ENCODE measurements around the gene DIAPH2.

Gene DIAPH2

DNA sequence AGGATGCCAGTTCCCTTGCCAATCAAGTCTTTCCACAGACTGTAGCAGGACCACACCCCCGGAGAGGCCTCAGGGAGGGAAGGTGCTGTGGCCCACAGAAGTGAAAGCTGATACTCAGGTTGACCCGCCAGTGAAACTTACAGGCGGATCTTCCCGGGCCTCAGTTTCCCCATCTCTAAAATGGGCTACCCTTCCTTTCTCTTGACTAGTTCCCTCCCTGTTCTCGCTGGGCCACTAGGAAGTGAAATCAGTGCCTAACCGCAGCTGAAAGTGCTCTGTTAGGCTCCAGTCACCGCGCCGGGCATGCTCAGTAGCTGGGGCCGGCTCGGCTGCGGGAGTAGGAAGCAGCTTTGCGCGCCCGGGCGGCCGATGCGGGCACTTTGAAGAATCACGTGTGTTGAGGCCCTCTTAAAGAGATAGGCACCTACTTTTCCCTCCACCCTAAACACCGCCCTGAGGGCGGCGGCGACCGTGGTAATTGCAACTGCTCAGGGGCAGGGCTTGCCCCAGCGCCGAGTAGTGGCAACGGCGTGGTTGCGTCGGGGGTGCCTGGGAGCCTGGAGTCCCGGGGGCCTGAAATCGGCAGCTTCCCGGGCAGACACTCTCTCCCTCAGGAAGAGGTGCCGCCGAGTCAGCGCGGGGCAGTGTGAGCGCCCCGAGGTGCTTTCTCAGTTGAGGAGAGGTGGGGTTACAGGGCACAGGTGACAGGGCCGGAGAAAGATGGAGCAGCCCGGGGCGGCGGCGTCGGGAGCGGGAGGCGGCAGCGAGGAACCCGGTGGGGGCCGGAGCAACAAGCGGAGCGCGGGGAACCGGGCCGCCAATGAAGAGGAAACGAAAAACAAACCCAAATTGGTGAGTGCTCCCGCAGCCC, at the start of gene DIAPH2:
TSS of gene DIAPH2 (plus strand) at position 504 of the 871 bp plus-strand sequence.
- TF ChIP-seq, protein P1, sequence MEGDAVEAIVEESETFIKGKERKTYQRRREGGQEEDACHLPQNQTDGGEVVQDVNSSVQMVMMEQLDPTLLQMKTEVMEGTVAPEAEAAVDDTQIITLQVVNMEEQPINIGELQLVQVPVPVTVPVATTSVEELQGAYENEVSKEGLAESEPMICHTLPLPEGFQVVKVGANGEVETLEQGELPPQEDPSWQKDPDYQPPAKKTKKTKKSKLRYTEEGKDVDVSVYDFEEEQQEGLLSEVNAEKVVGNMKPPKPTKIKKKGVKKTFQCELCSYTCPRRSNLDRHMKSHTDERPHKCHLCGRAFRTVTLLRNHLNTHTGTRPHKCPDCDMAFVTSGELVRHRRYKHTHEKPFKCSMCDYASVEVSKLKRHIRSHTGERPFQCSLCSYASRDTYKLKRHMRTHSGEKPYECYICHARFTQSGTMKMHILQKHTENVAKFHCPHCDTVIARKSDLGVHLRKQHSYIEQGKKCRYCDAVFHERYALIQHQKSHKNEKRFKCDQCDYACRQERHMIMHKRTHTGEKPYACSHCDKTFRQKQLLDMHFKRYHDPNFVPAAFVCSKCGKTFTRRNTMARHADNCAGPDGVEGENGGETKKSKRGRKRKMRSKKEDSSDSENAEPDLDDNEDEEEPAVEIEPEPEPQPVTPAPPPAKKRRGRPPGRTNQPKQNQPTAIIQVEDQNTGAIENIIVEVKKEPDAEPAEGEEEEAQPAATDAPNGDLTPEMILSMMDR (conservative IDR thresholded peaks at IDR 0.05; ENCODE audit: control insufficient read depth, insufficient read depth, low read depth, low read length): no peak
- H3K4me3 ChIP-seq (ENCODE audit: control insufficient read depth, low read depth, low read length): peak within 1 kb of the TSS; percentile 68
- peak; percentile 78 for DNase-seq (ENCODE audit: low read depth)

- no peak for DNase-seq (ENCODE audit: low read depth)
- no peak overlapping the region for H3K4me3 ChIP-seq (ENCODE audit: control insufficient read depth, low read depth, low read length)
- TF ChIP-seq, protein P1 (conservative IDR thresholded peaks at IDR 0.05; ENCODE audit: control insufficient read depth, insufficient read depth, low read depth, low read length): no peak
These were observed 34.6 kb upstream of the DIAPH2 start for GRCh38 chrX:96650023-96650422.

DNA sequence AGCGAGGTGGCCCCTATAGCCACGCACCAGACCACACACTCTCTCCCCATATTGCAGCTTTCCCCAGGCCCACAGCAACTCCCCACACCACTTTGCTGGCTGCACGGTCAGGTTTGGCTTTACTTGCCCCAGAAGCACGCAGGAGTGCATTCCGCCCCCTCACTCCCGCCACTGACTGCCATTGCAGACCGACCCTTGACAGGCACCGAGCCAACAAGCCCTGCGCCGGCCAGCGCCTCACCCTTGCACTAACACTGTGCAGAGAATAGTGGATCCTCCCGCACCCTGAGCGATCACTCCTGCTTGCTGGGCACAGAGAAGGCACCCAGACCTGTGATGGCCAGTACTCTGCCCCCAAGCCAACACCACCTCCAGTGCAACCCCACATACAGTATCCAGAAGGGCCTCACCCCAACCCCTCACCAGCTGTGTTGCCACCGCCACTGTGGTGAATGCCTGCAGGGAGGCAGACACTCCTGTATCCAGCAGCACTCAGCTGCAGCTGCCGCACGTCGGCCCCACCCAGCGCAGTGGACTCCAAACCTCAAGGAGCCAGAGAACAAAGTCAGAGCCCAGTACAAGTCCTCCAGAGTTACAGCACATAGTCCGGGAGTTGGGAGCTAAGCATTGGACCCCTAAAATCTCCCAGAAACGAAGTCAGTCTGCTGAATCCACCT, 28.6 kb upstream of the DIAPH2 start:
- no peak for DNase-seq (ENCODE audit: low read depth)
- TF ChIP-seq, protein P1 (conservative IDR thresholded peaks at IDR 0.05; ENCODE audit: control insufficient read depth, insufficient read depth, low read depth, low read length): no peak

DNA sequence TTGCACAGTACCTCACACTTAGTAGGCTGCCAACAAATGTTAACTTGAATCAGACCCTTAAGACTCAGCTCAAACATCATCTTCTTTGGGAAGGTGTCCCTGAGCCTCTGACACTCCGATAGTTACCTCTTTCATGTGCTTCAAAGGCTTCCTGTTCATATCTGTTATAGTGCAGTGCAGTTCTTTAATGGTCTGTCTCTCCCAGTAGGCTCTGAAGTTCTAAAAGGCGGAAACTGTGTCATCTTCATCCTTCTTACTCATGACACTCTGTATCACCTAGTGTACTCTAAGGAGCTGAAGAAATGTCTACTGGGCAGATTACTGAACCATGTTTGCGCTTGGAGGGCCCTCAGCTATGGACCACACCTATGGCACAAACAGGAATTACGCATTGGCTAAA, 2.1 kb upstream of the DIAPH2 start:
- TF ChIP-seq, protein P1 (conservative IDR thresholded peaks at IDR 0.05; ENCODE audit: control insufficient read depth, insufficient read depth, low read depth, low read length): no peak
- H3K4me3 ChIP-seq (ENCODE audit: control insufficient read depth, low read depth, low read length): no peak overlapping the region
- DNase-seq (ENCODE audit: low read depth): no peak

More for the DNA sequence above, 28.6 kb upstream of the DIAPH2 start:
- H3K4me3 ChIP-seq (ENCODE audit: control insufficient read depth, low read depth, low read length): no peak overlapping the region

DNA sequence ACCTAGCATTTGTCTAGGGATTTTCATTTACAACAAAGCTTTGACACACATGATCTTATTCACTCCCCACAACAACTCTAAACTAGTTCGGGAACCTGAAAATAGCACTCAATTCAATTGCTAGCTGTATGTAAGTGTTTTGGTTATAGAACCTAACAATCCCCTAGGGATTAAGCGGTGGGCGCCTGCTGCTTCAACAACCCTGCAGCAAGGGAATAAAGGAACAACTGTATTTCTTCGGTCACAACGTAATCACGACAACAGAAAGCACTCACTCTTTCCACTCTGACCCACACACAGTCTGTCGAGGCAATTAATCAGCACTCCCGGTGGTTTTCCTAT, 674 bp upstream of the DIAPH2 start:
- TF ChIP-seq, protein P1 (conservative IDR thresholded peaks at IDR 0.05; ENCODE audit: control insufficient read depth, insufficient read depth, low read depth, low read length): no peak
- peak; percentile 31 for DNase-seq (ENCODE audit: low read depth)
- H3K4me3 ChIP-seq (ENCODE audit: control insufficient read depth, low read depth, low read length): peak overlapping the region; percentile 68

DNA sequence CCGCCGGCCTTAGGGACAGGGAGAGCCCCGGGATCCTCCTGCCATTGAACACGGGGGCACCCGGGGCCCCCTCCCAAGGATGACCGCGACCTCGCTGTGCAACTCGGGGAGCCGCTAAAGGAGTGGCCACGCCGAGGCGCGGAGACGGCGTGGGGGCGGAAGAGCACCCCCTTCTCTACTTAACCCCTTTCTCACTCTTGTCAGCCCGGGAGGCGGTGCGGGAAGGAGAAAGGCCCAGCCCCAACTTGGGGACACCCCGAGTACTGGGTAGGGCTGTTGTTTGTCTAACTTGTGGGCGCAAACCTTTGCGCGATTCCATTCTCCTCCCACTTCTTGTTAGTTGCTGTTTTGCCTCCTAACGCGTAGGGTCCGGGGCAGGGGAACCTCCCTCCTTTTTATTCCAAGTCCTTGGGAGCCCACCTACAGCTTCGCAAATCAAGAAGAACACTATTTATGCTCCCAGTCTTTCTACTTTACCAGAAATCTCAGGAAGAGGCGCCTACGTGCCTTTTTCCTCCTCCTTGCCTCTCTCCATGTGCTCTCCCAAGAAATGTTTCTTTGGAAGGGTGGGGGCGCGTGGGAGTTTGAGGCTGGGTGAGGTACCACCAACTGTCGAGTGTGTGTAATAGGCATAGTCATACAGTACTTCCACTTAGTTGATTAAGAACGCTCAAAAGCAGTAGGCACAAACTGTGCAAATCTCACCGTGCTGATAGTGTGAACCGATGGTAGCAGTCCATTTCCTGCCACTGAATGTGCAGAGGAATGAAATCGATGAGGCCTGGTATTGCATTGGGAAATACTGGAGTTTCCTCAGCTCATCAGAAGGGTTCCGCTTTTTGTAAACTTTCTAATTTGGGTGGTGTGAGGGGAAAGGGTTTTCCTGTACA, 813 bp downstream of the DIAPH2 start:
- TF ChIP-seq, protein P1 (conservative IDR thresholded peaks at IDR 0.05; ENCODE audit: control insufficient read depth, insufficient read depth, low read depth, low read length): no peak
- peak; percentile 70 for DNase-seq (ENCODE audit: low read depth)
- H3K4me3 ChIP-seq (ENCODE audit: control insufficient read depth, low read depth, low read length): peak overlapping the region; percentile 68
